Gastrocnemius medialis (tissue), 4 donors: ENCODE data around the gene ABCC12. TPM values are rescaled to one million over a fixed set of nuclear protein-coding genes. Genes with fewer than 3 reads are reported as not detected.

Source experiments
- ATAC-seq, 2 donors: fragments of 150-250 bp; one replicate each; pipeline ENCODE4 v1.9.1; 2016
- DNase-seq, 2 donors: peaks; one replicate each; pipeline ENCODE4 v3.0.0-alpha.2; 2019
- H3K27ac ChIP-seq, 4 donors: fragments of 200-600 bp; sonication (generic); 1 replicate in 1 of 4; 2 replicates in 3 of 4; pipeline ENCODE4 v1.5.1; 2016 to 2018; ENCODE audit warnings: mild to moderate bottlenecking in 2 of 4, moderate library complexity in 1 of 4
- H3K27me3 ChIP-seq, 3 donors: fragments of 200-600 bp; sonication (generic) in 2 of 3; 1 replicate in 1 of 3; 2 replicates in 2 of 3; pipeline versions ENCODE4 v1.5.1 to v1.6.0; 2016 to 2019; ENCODE audit warnings: mild to moderate bottlenecking in 1 of 3, moderate library complexity in 1 of 3
- H3K36me3 ChIP-seq, 2 donors: fragments of 200-600 bp; sonication (generic) in 1 of 2; one replicate each; pipeline ENCODE4 v1.5.1; 2017 to 2018
- H3K4me1 ChIP-seq, 2 donors: fragments of 200-600 bp; sonication (generic) in 1 of 2; one replicate each; pipeline ENCODE4 v1.5.1; 2016 to 2017; ENCODE audit warnings: mild to moderate bottlenecking in 2 of 2
- H3K4me3 ChIP-seq, 4 donors: fragments of 200-600 bp; sonication (generic) in 3 of 4; 1 replicate in 1 of 4; 2 replicates in 3 of 4; pipeline ENCODE4 v1.5.1; 2016 to 2019; ENCODE audit warnings: mild to moderate bottlenecking in 2 of 4
- H3K9me3 ChIP-seq, 3 donors: fragments of 200-600 bp; sonication (generic) in 2 of 3; 1 replicate in 1 of 3; 2 replicates in 2 of 3; pipeline ENCODE4 v1.5.1; 2016 to 2019
- POLR2A ChIP-seq, 2 donors: fragments of 450-650 bp; IDR thresholded peaks; one replicate each; pipeline ENCODE4 v1.6.1; 2017; ENCODE audit warnings: antibody characterized with exemption in 2 of 2, mild to moderate bottlenecking in 2 of 2, moderate library complexity in 2 of 2
- in situ Hi-C, 4 donors: fragments of 200-750 bp; cut with MboI; loops; one replicate each; pipeline versions ENCODE4 v1.15.0 to v1.8.0; 2017; ENCODE audit warnings: low sequenced_read_pairs in 4 of 4
- intact Hi-C: fragments of 100-400 bp; cut with DNase I; formaldehyde crosslinking; loops from one replicate; pipeline ENCODE4 v1.15.1; 2023; ENCODE audit warnings: low total_unique reads
- total RNA-seq, 4 donors: library from RNA; depleted of rRNA; stranded (reverse); fragments of >200 nt; gene quantifications; one replicate each; pipeline versions ENCODE4 v1.1.0 to v1.2.3, GENCODE V29; 2016
- TF ChIP-seq, protein P1 (sequence below), 5 experiments: fragments of 450-650 bp in 3 of 5; fragments of 200-600 bp in 2 of 5; sonication (generic) in 2 of 5; IDR thresholded peaks in 4 of 5; conservative IDR thresholded peaks in 1 of 5; 1 replicate in 4 of 5; 2 replicates in 1 of 5; pipeline ENCODE4 v1.5.1; 2016 to 2019; ENCODE audit warnings: antibody characterized with exemption in 5 of 5, mild to moderate bottlenecking in 3 of 5, moderate library complexity in 3 of 5

ABCC12 gene
- total RNA-seq, 4 donors from 2014 or later: 0.15 to 0.40 (median 0.16) TPM; not detected in 1

DNA sequence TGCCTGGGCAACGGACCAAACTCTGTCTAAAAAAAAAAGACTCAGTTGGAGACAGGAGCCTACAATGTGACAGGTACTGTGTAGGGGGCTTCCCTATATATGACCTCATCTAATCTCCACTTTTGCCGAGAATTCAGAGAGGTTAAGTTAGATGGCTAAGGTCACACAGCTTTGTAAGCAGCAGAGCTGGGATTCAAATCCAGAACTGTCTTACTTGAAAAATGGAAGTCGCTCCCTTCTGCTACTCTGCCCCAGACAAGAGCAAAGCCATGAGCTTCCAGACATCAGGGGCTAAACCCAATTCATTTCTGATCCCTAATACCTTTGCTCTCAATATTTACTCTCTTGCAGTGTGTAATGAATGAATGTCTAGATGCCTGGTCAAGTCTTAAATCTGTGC, 41.5 kb upstream of the ABCC12 start:
- TF ChIP-seq, protein P1, sequence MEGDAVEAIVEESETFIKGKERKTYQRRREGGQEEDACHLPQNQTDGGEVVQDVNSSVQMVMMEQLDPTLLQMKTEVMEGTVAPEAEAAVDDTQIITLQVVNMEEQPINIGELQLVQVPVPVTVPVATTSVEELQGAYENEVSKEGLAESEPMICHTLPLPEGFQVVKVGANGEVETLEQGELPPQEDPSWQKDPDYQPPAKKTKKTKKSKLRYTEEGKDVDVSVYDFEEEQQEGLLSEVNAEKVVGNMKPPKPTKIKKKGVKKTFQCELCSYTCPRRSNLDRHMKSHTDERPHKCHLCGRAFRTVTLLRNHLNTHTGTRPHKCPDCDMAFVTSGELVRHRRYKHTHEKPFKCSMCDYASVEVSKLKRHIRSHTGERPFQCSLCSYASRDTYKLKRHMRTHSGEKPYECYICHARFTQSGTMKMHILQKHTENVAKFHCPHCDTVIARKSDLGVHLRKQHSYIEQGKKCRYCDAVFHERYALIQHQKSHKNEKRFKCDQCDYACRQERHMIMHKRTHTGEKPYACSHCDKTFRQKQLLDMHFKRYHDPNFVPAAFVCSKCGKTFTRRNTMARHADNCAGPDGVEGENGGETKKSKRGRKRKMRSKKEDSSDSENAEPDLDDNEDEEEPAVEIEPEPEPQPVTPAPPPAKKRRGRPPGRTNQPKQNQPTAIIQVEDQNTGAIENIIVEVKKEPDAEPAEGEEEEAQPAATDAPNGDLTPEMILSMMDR (IDR thresholded peaks at IDR 0.05 in 4 of 5, conservative IDR thresholded peaks at IDR 0.05 in 1 of 5): no peak
- TF ChIP-seq POLR2A (IDR thresholded peaks at IDR 0.05): no peak
- ATAC-seq: no peak
- no peak overlapping the region for H3K27ac ChIP-seq
- no peak for DNase-seq
- H3K4me1 ChIP-seq: no peaks in the 10 kb centered on the region
- intact Hi-C loops (no loop called here), in situ Hi-C loops (no loop called here)
- no peaks in the 10 kb centered on the region for H3K9me3 ChIP-seq
- no peak overlapping the region for H3K4me3 ChIP-seq
- H3K27me3 ChIP-seq: peaks cover 0 to 2% (median 0%) of the 10 kb centered on the region in 3 donors
- H3K36me3 ChIP-seq: no peaks in the 10 kb centered on the region

- intact Hi-C loops (no loop called here), in situ Hi-C loops (no loop called here)
- Histone ChIP-seq H3K4me1 (no peaks in the 10 kb centered on the region), H3K27me3 (peaks cover 0 to 2% (median 0%) of the 10 kb centered on the region in 3 donors), H3K9me3 (no peaks in the 10 kb centered on the region), H3K36me3 (no peaks in the 10 kb centered on the region), H3K27ac (no peak overlapping the region), H3K4me3 (no peak overlapping the region)
- TF ChIP-seq, protein P1 (IDR thresholded peaks at IDR 0.05 in 4 of 5, conservative IDR thresholded peaks at IDR 0.05 in 1 of 5): no peak
- TF ChIP-seq POLR2A (IDR thresholded peaks at IDR 0.05): no peak
- no peak for DNase-seq
- ATAC-seq: no peak
These were observed 39.2 kb upstream of the ABCC12 start for GRCh38 chr16:48194828-48195556.

DNA sequence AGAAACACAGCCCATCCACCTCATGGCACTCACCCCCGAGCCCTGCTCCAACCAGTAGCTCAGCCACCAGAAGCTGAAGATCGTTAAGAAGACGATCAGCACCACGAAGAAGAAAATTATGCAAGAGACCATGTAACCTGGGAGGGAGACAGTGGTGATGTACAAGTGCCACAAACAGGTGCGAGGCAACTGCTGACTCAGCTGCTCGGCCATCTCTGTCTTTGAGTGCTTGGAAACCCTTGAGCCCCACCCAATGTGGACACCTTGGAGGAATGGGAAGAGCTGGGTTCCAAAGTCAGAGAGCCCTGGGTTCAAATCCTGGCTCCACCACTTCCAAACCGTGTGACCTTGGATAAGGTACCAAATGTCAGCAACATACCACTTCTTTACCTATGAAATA, 38.1 kb upstream of the ABCC12 start:
- Histone ChIP-seq H3K27me3 (peaks cover 0 to 2% (median 0%) of the 10 kb centered on the region in 3 donors), H3K27ac (no peak overlapping the region), H3K36me3 (no peaks in the 10 kb centered on the region), H3K9me3 (no peaks in the 10 kb centered on the region), H3K4me1 (no peaks in the 10 kb centered on the region), H3K4me3 (no peak overlapping the region)
- in situ Hi-C loops: no loop called here
- ATAC-seq (no peak), DNase-seq (no peak)
- intact Hi-C loops: no loop called here
- TF ChIP-seq, protein P1 (IDR thresholded peaks at IDR 0.05 in 4 of 5, conservative IDR thresholded peaks at IDR 0.05 in 1 of 5): no peak
- TF ChIP-seq POLR2A (IDR thresholded peaks at IDR 0.05): no peak

DNA sequence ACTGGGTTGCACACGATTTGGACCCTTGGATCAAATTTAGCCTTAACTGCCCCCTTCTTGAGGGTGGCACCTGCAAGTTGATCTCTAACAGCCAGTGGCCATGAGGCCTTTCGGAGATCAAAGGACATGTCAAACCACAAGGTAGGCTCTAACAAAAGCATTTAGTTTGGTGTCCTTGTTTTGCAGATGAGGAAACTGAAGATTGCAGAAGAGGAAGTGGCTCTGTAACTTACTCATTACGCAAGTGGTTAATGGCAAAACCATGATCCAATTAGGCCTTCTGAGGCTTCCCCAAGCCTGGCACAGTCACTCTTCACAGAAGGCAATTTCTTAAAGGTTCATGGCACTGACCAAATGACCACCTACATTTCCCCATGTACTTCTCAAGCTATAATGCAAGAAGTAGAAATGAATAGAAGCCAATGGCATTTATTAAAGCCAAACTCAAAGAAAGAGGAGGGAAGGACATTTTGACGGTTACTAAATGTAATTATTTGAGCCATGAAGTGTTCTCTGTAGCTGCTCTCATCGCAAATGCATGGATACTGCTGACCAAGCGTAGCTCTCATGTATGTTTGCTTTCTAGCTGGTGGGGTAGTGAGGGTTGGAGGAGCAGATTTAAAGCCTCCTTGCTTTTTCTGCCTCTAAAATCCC, 32.8 kb upstream of the ABCC12 start:
- ATAC-seq (no peak), DNase-seq (no peak)
- in situ Hi-C loops (no loop called here), intact Hi-C loops (no loop called here)
- Histone ChIP-seq H3K27me3 (no peaks in the 10 kb centered on the region), H3K36me3 (no peaks in the 10 kb centered on the region), H3K9me3 (no peaks in the 10 kb centered on the region), H3K4me3 (no peak overlapping the region), H3K4me1 (no peaks in the 10 kb centered on the region), H3K27ac (no peak overlapping the region)
- TF ChIP-seq POLR2A (IDR thresholded peaks at IDR 0.05): no peak
- TF ChIP-seq, protein P1 (IDR thresholded peaks at IDR 0.05 in 4 of 5, conservative IDR thresholded peaks at IDR 0.05 in 1 of 5): no peak
